Endodermal cell (in vitro differentiated cells): ENCODE data around the gene TMTC1. TPM values are rescaled to one million over a fixed set of nuclear protein-coding genes. Genes with fewer than 3 reads are reported as not detected.

ENCODE experiments used
- DNase-seq: peaks from one replicate; pipeline ENCODE4 v3.0.0-alpha.2; 2017
- H3K27ac ChIP-seq: 2 replicates; pipeline ENCODE4 v1.5.1; 2013; ENCODE audit warnings: mild to moderate bottlenecking, low read depth, low read length, moderate library complexity
- H3K27me3 ChIP-seq: 2 replicates; pipeline ENCODE4 v1.6.1; 2013; ENCODE audit warnings: mild to moderate bottlenecking, low read length, moderate library complexity; ENCODE audit not compliant: insufficient read depth, control insufficient read depth, poor library complexity, severe bottlenecking
- H3K36me3 ChIP-seq: 2 replicates; pipeline ENCODE4 v1.7.0; 2013; ENCODE audit warnings: mild to moderate bottlenecking, low read length, moderate library complexity; ENCODE audit not compliant: control insufficient read depth, insufficient read depth
- H3K4me1 ChIP-seq: one replicate; pipeline ENCODE4 v1.7.0; 2013; ENCODE audit warnings: low read length; ENCODE audit not compliant: control insufficient read depth, insufficient read depth
- H3K4me3 ChIP-seq: 2 replicates; pipeline ENCODE4 v1.5.1; 2013; ENCODE audit warnings: mild to moderate bottlenecking, low read length, moderate library complexity
- H3K9ac ChIP-seq: 2 replicates; pipeline ENCODE4 v1.6.1; 2013; ENCODE audit warnings: mild to moderate bottlenecking, low read length, moderate library complexity; ENCODE audit not compliant: poor library complexity, severe bottlenecking; ENCODE audit errors: extremely low read depth
- H3K9me3 ChIP-seq: 2 replicates; pipeline ENCODE4 v1.6.1; 2013; ENCODE audit warnings: mild to moderate bottlenecking, low read length, moderate library complexity; ENCODE audit not compliant: control insufficient read depth
- H3K27ac Mint-ChIP-seq: 2 replicates; pipeline ENCODE4 v1.8.0; 2020; ENCODE audit warnings: mixed read lengths
- H3K27me3 Mint-ChIP-seq: 2 replicates; pipeline ENCODE4 v1.8.0; 2021; ENCODE audit warnings: mild to moderate bottlenecking, mixed read lengths; ENCODE audit not compliant: insufficient read depth
- H3K36me3 Mint-ChIP-seq: 2 replicates; pipeline ENCODE4 v1.8.0; 2020; ENCODE audit warnings: low read depth, mixed read lengths
- H3K4me1 Mint-ChIP-seq: 2 replicates; pipeline ENCODE4 v1.8.0; 2020; ENCODE audit warnings: mixed read lengths
- H3K4me3 Mint-ChIP-seq: 2 replicates; pipeline ENCODE4 v1.8.0; 2020; ENCODE audit warnings: mild to moderate bottlenecking, moderate library complexity, mixed read lengths
- H3K9me3 Mint-ChIP-seq: 2 replicates; pipeline ENCODE4 v1.8.0; 2020; ENCODE audit warnings: mild to moderate bottlenecking, mixed read lengths
- WGBS, 2 experiments: methylation state at CpG; one replicate each; pipeline versions ENCODE4 v1.1.5 to v1.1.7; 2013; ENCODE audit warnings: missing lambda C conversion rate in 2 of 2, mixed read lengths in 1 of 2; ENCODE audit not compliant: insufficient coverage in 1 of 2, insufficient read length in 1 of 2; 5-methylcytosine and 5-hydroxymethylcytosine counted together
- total RNA-seq, 2 donors: library from RNA; stranded (reverse); fragmentation: NEBNext Ultra II Directional in 1 of 2; extraction: Animal tissue kit (Norgen Biotek cat#: 25700) in 1 of 2; gene quantifications; 2 replicates in 1 of 2; 3 replicates in 1 of 2; pipeline ENCODE4 v1.2.1, GENCODE V29; 2021
- TF ChIP-seq, protein P1 (sequence below): fragments of 200-600 bp; sonication (generic); conservative IDR thresholded peaks from 2 replicates; pipeline ENCODE4 v1.5.0; 2021; ENCODE audit warnings: antibody characterized with exemption, mild to moderate bottlenecking

The TMTC1 gene
- total RNA-seq, 2 donors from 2014 or later = 31.6 to 71.0 TPM

GRCh38 chr12:29702222-29702621 lies 81.5 kb downstream of the TMTC1 start:
- H3K9me3 ChIP-seq = no peaks in the 10 kb centered on the region
- 94 to 96% methylated on average over 5 of the region's 5 CpGs for WGBS, 2 experiments
- Mint-ChIP-seq H3K4me3 (no peak overlapping the region), H3K27ac (no peak overlapping the region), H3K4me1 (peaks cover 24% of the 10 kb centered on the region), H3K36me3 (peaks cover 30% of the 10 kb centered on the region), H3K27me3 (no peaks in the 10 kb centered on the region), H3K9me3 (no peaks in the 10 kb centered on the region)
- H3K4me1 ChIP-seq = no peaks in the 10 kb centered on the region
- TF ChIP-seq, protein P1, sequence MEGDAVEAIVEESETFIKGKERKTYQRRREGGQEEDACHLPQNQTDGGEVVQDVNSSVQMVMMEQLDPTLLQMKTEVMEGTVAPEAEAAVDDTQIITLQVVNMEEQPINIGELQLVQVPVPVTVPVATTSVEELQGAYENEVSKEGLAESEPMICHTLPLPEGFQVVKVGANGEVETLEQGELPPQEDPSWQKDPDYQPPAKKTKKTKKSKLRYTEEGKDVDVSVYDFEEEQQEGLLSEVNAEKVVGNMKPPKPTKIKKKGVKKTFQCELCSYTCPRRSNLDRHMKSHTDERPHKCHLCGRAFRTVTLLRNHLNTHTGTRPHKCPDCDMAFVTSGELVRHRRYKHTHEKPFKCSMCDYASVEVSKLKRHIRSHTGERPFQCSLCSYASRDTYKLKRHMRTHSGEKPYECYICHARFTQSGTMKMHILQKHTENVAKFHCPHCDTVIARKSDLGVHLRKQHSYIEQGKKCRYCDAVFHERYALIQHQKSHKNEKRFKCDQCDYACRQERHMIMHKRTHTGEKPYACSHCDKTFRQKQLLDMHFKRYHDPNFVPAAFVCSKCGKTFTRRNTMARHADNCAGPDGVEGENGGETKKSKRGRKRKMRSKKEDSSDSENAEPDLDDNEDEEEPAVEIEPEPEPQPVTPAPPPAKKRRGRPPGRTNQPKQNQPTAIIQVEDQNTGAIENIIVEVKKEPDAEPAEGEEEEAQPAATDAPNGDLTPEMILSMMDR = no peak
- DNase-seq = no peak
- H3K27me3 ChIP-seq = no peaks in the 10 kb centered on the region
- H3K9ac ChIP-seq = no peak overlapping the region
- H3K4me3 ChIP-seq = no peak overlapping the region
- H3K36me3 ChIP-seq = no peaks in the 10 kb centered on the region
- no peak overlapping the region for H3K27ac ChIP-seq

GRCh38 chr12:29700761-29701481 lies 82.8 kb downstream of the TMTC1 start:
- TF ChIP-seq, protein P1 = no peak
- H3K4me3 Mint-ChIP-seq = no peak overlapping the region
- Histone ChIP-seq H3K9ac (no peak overlapping the region), H3K4me1 (no peaks in the 10 kb centered on the region), H3K9me3 (no peaks in the 10 kb centered on the region), H3K27ac (no peak overlapping the region), H3K36me3 (no peaks in the 10 kb centered on the region), H3K27me3 (no peaks in the 10 kb centered on the region), H3K4me3 (no peak overlapping the region)
- peaks cover 21% of the 10 kb centered on the region for H3K4me1 Mint-ChIP-seq
- no peak overlapping the region for H3K27ac Mint-ChIP-seq
- H3K27me3 Mint-ChIP-seq = no peaks in the 10 kb centered on the region
- no peak for DNase-seq
- H3K36me3 Mint-ChIP-seq = peaks cover 27% of the 10 kb centered on the region
- no peaks in the 10 kb centered on the region for H3K9me3 Mint-ChIP-seq
- 76 to 86% methylated on average over 5 to 6 of the region's 6 CpGs for WGBS, 2 experiments

DNA sequence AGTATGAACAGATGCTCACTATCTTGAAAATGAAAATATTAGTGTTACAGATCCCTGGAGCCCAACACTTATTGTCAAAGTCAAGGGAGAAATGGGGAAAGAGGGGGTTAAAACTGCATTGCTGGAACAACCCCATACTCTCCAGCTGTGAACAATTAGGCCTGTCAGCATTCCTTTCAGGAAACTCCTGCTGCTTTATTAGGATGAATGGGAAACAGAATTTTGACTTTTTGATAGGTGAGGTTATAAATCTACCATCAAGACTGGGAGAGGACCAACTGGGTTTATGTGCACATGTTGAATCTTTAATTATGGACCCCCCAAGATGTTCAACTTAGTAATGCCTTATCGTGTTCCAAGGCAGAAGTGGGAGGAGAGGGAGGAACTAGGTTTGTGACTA lies 85.0 kb downstream of the TMTC1 start:
- Mint-ChIP-seq H3K4me3 (no peak overlapping the region), H3K27me3 (no peaks in the 10 kb centered on the region), H3K36me3 (peaks cover 23% of the 10 kb centered on the region), H3K9me3 (no peaks in the 10 kb centered on the region), H3K27ac (no peak overlapping the region), H3K4me1 (peaks cover 25% of the 10 kb centered on the region)
- H3K27ac ChIP-seq = no peak overlapping the region
- no peaks in the 10 kb centered on the region for H3K9me3 ChIP-seq
- H3K4me1 ChIP-seq = no peaks in the 10 kb centered on the region
- no peaks in the 10 kb centered on the region for H3K27me3 ChIP-seq
- H3K4me3 ChIP-seq = no peak overlapping the region
- TF ChIP-seq, protein P1 = no peak
- H3K9ac ChIP-seq = no peak overlapping the region
- no peak for DNase-seq
- WGBS, 2 experiments = 50 to 62% methylated on average over 1 of the region's 1 CpG
- H3K36me3 ChIP-seq = no peaks in the 10 kb centered on the region
